GM21529 (cell line): ENCODE data around the gene FKBP15.
"Not testable (repeated sequence)": the region's sequence is repeated elsewhere in the genome, so short reads cannot be mapped to it uniquely, and the experiment has no call there.

Experiments
- ATAC-seq: cut with Tn5 transposase; IDR thresholded peaks from one replicate; pipeline ENCODE4 v1.9.1; 2021; ENCODE audit not compliant: unreplicated experiment

Gene FKBP15

DNA sequence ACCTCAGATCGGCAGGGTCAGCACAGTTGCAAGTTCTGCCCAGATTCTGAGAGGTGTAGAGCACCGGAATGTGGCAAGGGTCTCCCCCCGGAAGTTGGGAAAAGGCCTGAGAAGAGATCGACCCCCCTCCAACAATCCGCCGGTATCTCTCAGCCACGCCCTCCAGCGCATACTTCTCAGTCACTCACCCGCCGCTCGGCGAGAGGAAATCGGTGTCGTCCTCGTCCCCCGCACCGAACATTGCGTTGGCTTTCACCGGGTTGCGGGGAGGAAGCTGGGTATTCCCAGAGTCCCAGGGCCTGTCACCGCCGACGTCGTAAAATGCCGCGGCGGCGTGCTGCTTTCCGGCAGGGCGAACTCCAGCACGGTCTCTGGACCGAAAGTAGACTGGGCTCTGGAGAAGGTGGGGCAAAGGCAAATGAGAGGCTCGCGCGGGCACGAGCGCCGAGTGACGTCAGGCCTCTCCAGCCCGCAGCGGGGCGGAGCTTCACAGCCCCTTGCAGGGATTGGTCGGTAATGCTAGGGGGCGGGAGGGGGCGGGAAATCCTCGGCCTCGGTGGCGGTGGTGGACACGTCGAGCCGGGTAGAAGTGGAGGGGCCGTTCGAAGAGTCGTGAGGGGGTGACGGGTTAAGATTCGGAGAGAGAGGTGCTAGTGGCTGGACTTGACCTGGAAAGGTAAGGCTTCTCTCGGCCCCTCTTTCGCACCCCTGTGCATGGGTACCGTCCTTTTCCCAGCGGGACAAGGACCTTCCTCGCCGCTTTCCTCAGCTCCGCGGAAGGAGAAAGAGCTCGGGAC is at the start of gene FKBP15, which contains the start of gene SLC31A1:
Gene FKBP15 (minus strand): TSS at position 275 of the 797 bp plus-strand sequence. CDS start 34 bp downstream, at position 241.
Gene SLC31A1 (plus strand): TSS at position 542 of the 797 bp plus-strand sequence. CDS start 34,605 bp downstream, outside the sequence.
- peak; percentile 81 for ATAC-seq

DNA sequence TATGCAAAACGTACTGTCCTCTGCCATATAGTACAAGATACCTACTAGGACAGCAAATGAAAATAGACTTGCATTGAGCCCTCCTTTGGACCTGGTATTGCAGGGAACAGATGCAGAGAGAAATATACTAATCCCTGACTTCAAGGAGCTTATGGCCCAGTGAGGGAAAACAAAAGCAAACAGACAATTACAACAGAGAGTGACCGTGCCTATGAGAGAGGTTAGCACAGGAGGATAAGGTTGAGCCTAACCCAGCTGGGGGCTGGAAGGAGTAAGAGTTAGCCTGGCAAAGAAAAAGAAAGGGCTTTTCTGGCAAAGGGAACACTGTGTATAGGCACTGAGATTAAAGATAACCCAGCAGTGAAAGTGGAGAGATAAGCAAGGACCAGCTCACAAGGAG is 48.8 kb upstream of the FKBP15 start:
- no peak for ATAC-seq

DNA sequence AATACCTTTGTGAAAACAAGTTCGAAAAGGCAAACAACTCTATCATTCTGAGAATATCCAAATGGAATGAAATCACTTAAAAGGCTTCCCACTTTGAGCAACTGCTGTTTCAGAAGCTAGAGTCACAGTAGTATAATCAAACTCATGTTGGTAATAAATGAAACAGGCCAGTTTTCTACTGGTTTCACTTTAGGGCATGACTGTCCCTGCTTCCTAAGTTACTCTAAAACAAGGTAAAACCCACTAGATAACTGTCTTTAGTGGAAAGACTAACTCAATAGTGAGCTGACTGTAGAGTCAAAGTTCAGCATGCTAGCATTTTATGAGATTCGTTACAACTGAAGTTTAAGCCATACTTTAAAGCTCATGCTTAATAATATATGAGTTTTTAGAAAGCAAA is 48.3 kb upstream of the FKBP15 start:
- ATAC-seq: no peak

- no peak for ATAC-seq
Observed at GRCh38 chr9:113267911-113268566, 47.0 kb upstream of the FKBP15 start.

DNA sequence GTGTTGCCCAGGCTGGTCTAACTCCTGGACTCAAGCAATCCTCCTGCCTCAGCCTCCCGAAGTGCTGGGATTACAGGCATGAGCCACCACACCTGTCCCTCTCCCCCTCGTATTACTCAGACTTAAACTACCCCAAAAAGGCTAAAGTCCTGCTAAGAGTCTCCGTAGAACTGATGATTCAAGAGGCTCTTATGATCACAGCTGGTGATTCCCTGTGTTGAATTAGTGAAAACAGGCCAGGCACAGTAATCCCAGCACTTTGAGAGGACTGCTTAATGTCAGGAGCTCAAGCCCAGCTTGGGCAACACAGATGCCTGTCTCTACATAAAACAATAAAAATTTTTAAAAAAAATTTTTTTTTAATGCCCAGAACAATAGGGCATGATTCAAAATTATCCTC is 45.1 kb upstream of the FKBP15 start:
- ATAC-seq: no peak

DNA sequence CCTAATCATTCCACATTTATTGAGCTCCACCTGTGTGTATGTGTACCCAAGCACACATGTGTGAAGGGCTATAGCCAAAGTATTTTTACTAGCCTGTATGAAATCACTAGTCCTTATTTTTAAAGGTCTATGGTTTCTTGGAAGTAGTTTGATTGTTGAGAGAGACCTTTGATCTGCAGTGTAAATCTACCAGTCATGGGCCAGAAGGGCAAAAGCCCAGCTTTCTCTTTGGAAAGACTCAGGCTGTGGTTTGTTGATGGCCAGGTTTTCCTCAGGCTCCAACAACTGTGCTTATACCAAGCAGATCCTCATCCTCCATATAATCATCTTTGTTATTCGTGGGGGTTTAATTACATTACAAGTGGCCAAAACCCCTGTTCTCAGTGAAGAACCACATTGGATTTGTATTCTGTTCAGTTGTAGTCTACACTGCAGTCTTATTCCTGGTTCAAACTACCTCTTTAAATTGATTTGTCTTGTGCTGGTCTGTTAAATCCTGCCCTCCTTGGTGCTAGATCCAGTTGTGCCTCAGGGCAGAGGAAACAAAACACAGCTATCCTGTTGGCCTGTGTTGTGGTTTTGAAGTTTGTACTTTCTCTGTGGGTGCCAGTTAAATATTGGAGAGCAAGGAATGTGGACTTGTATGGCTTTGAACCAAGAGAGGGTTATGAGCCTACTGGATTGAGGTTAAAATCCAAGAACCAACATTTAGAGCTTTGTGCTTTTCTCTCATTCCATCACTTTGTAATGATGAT is 41.0 kb upstream of the FKBP15 start:
- ATAC-seq: no peak

DNA sequence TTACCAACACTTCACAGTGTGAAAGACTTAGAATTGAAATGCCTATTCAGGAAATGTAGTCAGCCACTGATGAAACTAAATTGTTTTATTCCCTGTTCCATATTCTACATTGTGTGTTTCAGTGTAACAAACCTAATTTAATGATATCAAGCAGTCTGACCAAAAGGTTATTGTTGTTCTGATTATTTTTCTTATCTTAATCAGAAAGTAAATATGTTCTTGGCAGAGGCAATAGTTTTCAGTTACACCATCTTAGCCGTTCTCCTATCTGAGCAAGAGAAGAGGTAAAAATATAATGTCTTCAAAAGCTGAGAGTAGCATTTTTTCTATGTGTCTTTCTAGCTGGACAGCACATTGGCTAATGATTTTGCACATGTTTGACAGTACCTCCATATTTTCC is 37.2 kb upstream of the FKBP15 start:
- ATAC-seq: no peak

- no peak for ATAC-seq
Observed at GRCh38 chr9:113257863-113258262, 36.8 kb upstream of the FKBP15 start.

- ATAC-seq: no peak
Observed at GRCh38 chr9:113255438-113255837, 34.4 kb upstream of the FKBP15 start.

DNA sequence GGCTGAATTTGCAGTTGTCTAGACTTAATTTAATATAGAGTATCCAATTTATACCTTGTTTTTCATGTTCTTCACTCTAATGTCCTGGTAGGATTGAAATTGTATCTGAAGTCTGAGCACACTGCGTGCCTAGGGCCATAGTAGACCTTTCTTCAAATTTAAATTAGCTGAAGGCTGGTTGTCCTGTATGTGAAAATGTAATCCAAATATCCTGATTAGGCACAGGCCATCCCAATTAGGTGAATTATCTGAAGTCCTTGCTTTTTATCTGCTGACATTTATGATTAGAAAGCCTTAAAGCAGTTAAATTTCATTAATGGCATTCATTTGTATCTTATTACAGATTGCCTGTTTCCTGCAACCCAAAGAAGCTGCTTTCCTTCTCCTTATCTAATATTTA is 33.9 kb upstream of the FKBP15 start:
- ATAC-seq: no peak

- ATAC-seq: no peak
Observed at GRCh38 chr9:113250807-113251206, 29.7 kb upstream of the FKBP15 start.

GRCh38 chr9:113249661-113250060 is 28.6 kb upstream of the FKBP15 start:
- not testable (repeated sequence) for ATAC-seq

DNA sequence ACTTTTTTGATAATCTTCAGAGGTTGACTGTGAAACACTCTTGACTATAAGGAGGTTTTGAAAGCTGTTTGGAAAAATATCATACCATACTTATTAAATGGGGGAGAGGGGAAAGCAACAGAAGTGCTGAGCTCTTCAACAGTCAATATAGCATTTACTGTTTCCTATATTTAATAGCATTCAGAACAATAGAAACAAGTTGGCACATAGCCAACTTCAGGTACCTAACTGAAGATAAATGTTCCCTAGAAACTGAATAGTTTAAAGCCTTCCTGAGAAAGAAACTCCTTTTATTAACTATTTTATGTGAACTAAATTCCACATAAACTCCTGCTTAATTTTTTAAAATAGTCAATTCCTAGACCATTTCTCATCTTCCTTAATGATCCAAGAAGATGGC is 26.6 kb upstream of the FKBP15 start:
- ATAC-seq: no peak

DNA sequence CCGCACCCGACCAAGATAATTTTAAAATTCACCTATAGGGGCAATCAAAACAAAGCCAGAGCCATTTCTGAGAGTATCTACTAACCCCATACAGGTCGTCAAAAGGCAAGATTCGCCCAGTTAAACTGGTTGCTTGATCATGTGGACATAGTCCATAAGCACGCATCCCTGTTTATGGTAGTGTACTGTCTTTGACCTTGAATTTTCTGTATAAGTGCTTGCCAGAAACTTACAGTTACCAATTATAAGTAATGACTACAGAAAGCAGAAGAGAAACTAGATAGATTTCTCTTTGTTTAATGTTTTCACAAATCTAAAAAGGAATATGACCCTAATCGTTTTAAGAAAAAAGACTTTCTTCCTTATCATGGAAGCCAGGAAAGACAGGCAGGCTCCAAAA is 25.9 kb upstream of the FKBP15 start:
- ATAC-seq: no peak

DNA sequence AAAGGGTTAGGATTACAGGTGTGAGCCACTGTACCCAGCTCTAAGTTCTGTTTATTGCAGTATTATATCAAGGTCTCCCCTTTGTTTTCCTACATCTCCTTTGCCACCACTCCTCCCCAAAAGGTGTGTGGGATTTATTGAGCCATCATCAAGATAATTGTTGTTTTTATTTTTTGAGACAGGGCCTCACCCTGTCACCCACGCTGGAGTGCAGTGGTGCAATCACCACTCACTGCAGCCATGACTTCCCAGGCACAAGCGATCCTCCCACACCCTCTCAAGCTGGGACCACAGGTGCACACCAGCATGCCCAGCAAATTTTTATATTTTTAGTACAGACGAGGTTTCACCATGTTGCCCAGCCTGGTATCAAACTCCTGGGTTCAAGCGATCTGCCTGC is 24.8 kb upstream of the FKBP15 start:
- ATAC-seq: no peak

GRCh38 chr9:113244556-113244955 is 23.5 kb upstream of the FKBP15 start:
- ATAC-seq: no peak

DNA sequence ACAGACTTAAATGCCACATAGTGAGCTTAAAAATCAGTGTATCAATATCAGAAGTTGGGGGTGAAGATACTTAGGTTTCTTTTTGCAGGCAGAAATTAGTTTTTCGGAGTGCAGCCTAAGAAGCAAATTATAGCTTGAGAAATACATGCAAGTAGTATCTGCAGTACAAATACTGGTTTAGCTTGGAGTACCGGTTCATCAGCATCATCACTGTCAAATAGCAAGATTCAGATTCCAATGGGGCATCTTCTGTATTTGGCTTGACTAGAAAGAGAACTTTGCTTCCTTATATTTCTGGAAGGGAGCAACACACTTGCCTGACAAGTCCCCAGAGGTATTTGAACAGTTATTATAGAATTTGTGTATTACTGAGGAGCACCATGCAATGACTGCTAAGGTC is 20.1 kb upstream of the FKBP15 start:
- ATAC-seq: no peak

GRCh38 chr9:113238859-113239232 is 17.8 kb upstream of the FKBP15 start:
- no peak for ATAC-seq

GRCh38 chr9:113238202-113238858 is 17.3 kb upstream of the FKBP15 start:
- ATAC-seq: no peak

- ATAC-seq: no peak
Observed at GRCh38 chr9:113237026-113237425, 15.9 kb upstream of the FKBP15 start.

DNA sequence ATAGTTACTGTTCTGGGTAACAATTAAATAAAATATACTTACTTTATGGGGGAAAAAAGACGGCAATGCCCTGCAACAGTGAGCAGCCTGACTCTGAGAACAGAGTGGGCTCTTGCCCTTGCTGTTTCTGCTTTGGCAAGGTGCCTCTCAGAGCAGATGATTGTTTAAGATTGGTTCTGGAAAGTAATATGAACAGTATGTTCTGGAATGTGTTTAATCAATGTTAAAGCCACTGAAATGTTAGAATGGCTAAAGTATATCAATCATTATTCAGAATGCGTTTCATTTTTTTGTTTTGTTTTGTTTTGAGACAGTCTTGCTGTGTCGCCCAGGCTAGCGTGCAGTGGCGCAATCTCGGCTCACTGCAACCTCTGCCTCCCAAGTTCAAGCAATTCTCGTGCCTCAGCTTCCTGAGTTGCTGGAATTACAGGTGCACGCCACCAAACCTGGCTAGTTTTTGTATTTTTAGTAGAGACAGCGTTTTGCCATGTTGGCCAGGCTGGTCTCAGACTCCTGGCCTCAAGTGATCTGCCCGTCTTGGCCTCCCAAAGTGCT is 14.7 kb upstream of the FKBP15 start:
- not testable (repeated sequence) for ATAC-seq
